ENCODE results near the gene KIF24. TPM values are rescaled to one million over a fixed set of nuclear protein-coding genes. Genes with fewer than 3 reads are reported as not detected.
"Not testable (repeated sequence)": the region's sequence is repeated elsewhere in the genome, so short reads cannot be mapped to it uniquely, and the experiment has no call there.

The KIF24 gene
- total and polyA plus RNA-seq, 4 experiments from 2014 or later = 0.22 to 0.32 TPM; not detected in 2

- no peak overlapping the region for H3K4me3 Mint-ChIP-seq
- peak overlapping the region in 3 of 7 donors; percentile 23 to 43 (median 35) for H3K27ac Mint-ChIP-seq
- H3K36me3 Mint-ChIP-seq = peaks cover 21 to 24% of the 10 kb centered on the region in 2 donors
- no peaks in the 10 kb centered on the region for H3K27me3 ChIP-seq (ENCODE audit: insufficient read depth, low read length)
- H3K27me3 Mint-ChIP-seq = no peaks in the 10 kb centered on the region
- no peak overlapping the region for H3K4me3 ChIP-seq (ENCODE audit: low read length in 2 of 2)
- no peak for DNase-seq
- H3K27ac ChIP-seq (ENCODE audit: low read depth, low read length) = no peak overlapping the region
- no peaks in the 10 kb centered on the region for H3K9me3 ChIP-seq (ENCODE audit: control insufficient read depth in 1 of 2, low read length in 2 of 2)
- no peaks in the 10 kb centered on the region for H3K9me3 Mint-ChIP-seq
- peaks cover 10% of the 10 kb centered on the region for H3K36me3 ChIP-seq (ENCODE audit: insufficient read depth, low read length)
- no peaks in the 10 kb centered on the region for H3K4me1 Mint-ChIP-seq
- H3K4me1 ChIP-seq (ENCODE audit: insufficient read depth, low read length) = no peaks in the 10 kb centered on the region
- POLR2A ChIA-PET (ENCODE audit: partially characterized antibody) = interaction anchor here (0.6 kb wide), 1 partner anchor 12 kb away, joined by 3 read pairs; no protein-coding TSS in a partner anchor
- CTCF ChIA-PET (ENCODE audit: partially characterized antibody) = no interaction called here
- intact Hi-C loops (cut with micrococcal nuclease) = no loop called here
These were observed 18.1 kb upstream of the KIF24 start for GRCh38 chr9:34346873-34347799.

GRCh38 chr9:34343605-34344004 is 14.5 kb upstream of the KIF24 start:
- Mint-ChIP-seq H3K4me1 (no peaks in the 10 kb centered on the region), H3K36me3 (peaks cover 23 to 38% of the 10 kb centered on the region in 2 donors), H3K9me3 (no peaks in the 10 kb centered on the region), H3K27me3 (no peaks in the 10 kb centered on the region), H3K4me3 (no peak overlapping the region), H3K27ac (no peak overlapping the region)
- CTCF ChIA-PET (ENCODE audit: partially characterized antibody) = interaction anchor here (0.8 kb wide), 1 partner anchor 33 kb away, joined by 3 read pairs; the partner anchor contains the start of gene MYORG
- H3K4me1 ChIP-seq (ENCODE audit: insufficient read depth, low read length) = no peaks in the 10 kb centered on the region
- H3K9me3 ChIP-seq (ENCODE audit: control insufficient read depth in 1 of 2, low read length in 2 of 2) = no peaks in the 10 kb centered on the region
- intact Hi-C loops (cut with micrococcal nuclease) = no loop called here
- no peak overlapping the region for H3K27ac ChIP-seq (ENCODE audit: low read depth, low read length)
- H3K36me3 ChIP-seq (ENCODE audit: insufficient read depth, low read length) = peaks cover 31% of the 10 kb centered on the region
- no peaks in the 10 kb centered on the region for H3K27me3 ChIP-seq (ENCODE audit: insufficient read depth, low read length)
- DNase-seq = no peak
- POLR2A ChIA-PET (ENCODE audit: partially characterized antibody) = interaction anchor here (0.6 kb wide), 1 partner anchor 1346 kb away, joined by 3 read pairs; no protein-coding TSS in a partner anchor
- no peak overlapping the region for H3K4me3 ChIP-seq (ENCODE audit: low read length in 2 of 2)

- intact Hi-C loops (cut with micrococcal nuclease) = no loop called here
- peaks cover 33% of the 10 kb centered on the region for H3K36me3 ChIP-seq (ENCODE audit: insufficient read depth, low read length)
- no peak overlapping the region for H3K4me3 Mint-ChIP-seq
- H3K27ac ChIP-seq (ENCODE audit: low read depth, low read length) = no peak overlapping the region
- no peaks in the 10 kb centered on the region for H3K27me3 Mint-ChIP-seq
- no peaks in the 10 kb centered on the region for H3K4me1 ChIP-seq (ENCODE audit: insufficient read depth, low read length)
- no peaks in the 10 kb centered on the region for H3K9me3 ChIP-seq (ENCODE audit: control insufficient read depth in 1 of 2, low read length in 2 of 2)
- POLR2A ChIA-PET (ENCODE audit: partially characterized antibody) = interaction anchor here (0.6 kb wide), 1 partner anchor 1346 kb away, joined by 3 read pairs; no protein-coding TSS in a partner anchor
- H3K27me3 ChIP-seq (ENCODE audit: insufficient read depth, low read length) = no peaks in the 10 kb centered on the region
- H3K36me3 Mint-ChIP-seq = peaks cover 26 to 40% of the 10 kb centered on the region in 2 donors
- no peaks in the 10 kb centered on the region for H3K4me1 Mint-ChIP-seq
- DNase-seq = no peak
- CTCF ChIA-PET (ENCODE audit: partially characterized antibody) = no interaction called here
- H3K27ac Mint-ChIP-seq = no peak overlapping the region
- H3K4me3 ChIP-seq (ENCODE audit: low read length in 2 of 2) = no peak overlapping the region
- no peaks in the 10 kb centered on the region for H3K9me3 Mint-ChIP-seq
These were observed 14.0 kb upstream of the KIF24 start for GRCh38 chr9:34343090-34343489.

- peaks cover 33% of the 10 kb centered on the region for H3K36me3 ChIP-seq (ENCODE audit: insufficient read depth, low read length)
- no peaks in the 10 kb centered on the region for H3K9me3 Mint-ChIP-seq
These were observed 12.7 kb upstream of the KIF24 start for GRCh38 chr9:34341659-34342295.

GRCh38 chr9:34338665-34339385 is 9.8 kb upstream of the KIF24 start:
- Mint-ChIP-seq H3K27ac (peak overlapping the region in 1 of 7 donors; percentile 5), H3K27me3 (no peaks in the 10 kb centered on the region), H3K9me3 (no peaks in the 10 kb centered on the region), H3K4me3 (no peak overlapping the region), H3K36me3 (peaks cover 27 to 47% of the 10 kb centered on the region in 2 donors), H3K4me1 (peaks cover 0 to 5% (median 4%) of the 10 kb centered on the region in 4 donors)
- no peak for DNase-seq
- no peaks in the 10 kb centered on the region for H3K27me3 ChIP-seq (ENCODE audit: insufficient read depth, low read length)
- no peaks in the 10 kb centered on the region for H3K4me1 ChIP-seq (ENCODE audit: insufficient read depth, low read length)
- CTCF ChIA-PET (ENCODE audit: partially characterized antibody) = interaction anchor here (1.0 to 1.8 kb wide), 2 partner anchors 39 to 40 kb away, joined by 3 to 4 read pairs; no protein-coding TSS in a partner anchor
- no peaks in the 10 kb centered on the region for H3K9me3 ChIP-seq (ENCODE audit: control insufficient read depth in 1 of 2, low read length in 2 of 2)
- POLR2A ChIA-PET (ENCODE audit: partially characterized antibody) = interaction anchor here (0.7 kb wide), 1 partner anchor 19 kb away, joined by 3 read pairs; no protein-coding TSS in a partner anchor
- intact Hi-C loops (cut with micrococcal nuclease) = no loop called here
- H3K36me3 ChIP-seq (ENCODE audit: insufficient read depth, low read length) = peaks cover 33% of the 10 kb centered on the region
- H3K4me3 ChIP-seq (ENCODE audit: low read length in 2 of 2) = no peak overlapping the region
- no peak overlapping the region for H3K27ac ChIP-seq (ENCODE audit: low read depth, low read length)

More at GRCh38 chr9:34341659-34342295, 12.7 kb upstream of the KIF24 start:
- ChIA-PET POLR2A (ENCODE audit: partially characterized antibody) (no interaction called here), CTCF (ENCODE audit: partially characterized antibody) (no interaction called here)
- Mint-ChIP-seq H3K4me1 (no peaks in the 10 kb centered on the region), H3K27ac (no peak overlapping the region), H3K4me3 (no peak overlapping the region), H3K27me3 (no peaks in the 10 kb centered on the region), H3K36me3 (peaks cover 27 to 46% of the 10 kb centered on the region in 2 donors)
- Histone ChIP-seq H3K27ac (ENCODE audit: low read depth, low read length) (no peak overlapping the region), H3K4me3 (ENCODE audit: low read length in 2 of 2) (no peak overlapping the region), H3K9me3 (ENCODE audit: control insufficient read depth in 1 of 2, low read length in 2 of 2) (no peaks in the 10 kb centered on the region), H3K27me3 (ENCODE audit: insufficient read depth, low read length) (no peaks in the 10 kb centered on the region), H3K4me1 (ENCODE audit: insufficient read depth, low read length) (no peaks in the 10 kb centered on the region)
- intact Hi-C loops (cut with micrococcal nuclease) = no loop called here
- DNase-seq = no peak

- peaks cover 21 to 41% of the 10 kb centered on the region in 2 donors for H3K36me3 Mint-ChIP-seq
- H3K27ac Mint-ChIP-seq; intact Hi-C loops (cut with micrococcal nuclease); POLR2A ChIA-PET (ENCODE audit: partially characterized antibody); H3K27me3 ChIP-seq (ENCODE audit: insufficient read depth, low read length); H3K9me3 Mint-ChIP-seq; H3K27me3 Mint-ChIP-seq; H3K4me1 Mint-ChIP-seq; H3K4me3 Mint-ChIP-seq; H3K4me1 ChIP-seq (ENCODE audit: insufficient read depth, low read length); H3K9me3 ChIP-seq (ENCODE audit: control insufficient read depth in 1 of 2, low read length in 2 of 2); H3K4me3 ChIP-seq (ENCODE audit: low read length in 2 of 2); H3K27ac ChIP-seq (ENCODE audit: low read depth, low read length); DNase-seq: not testable (repeated sequence)
- CTCF ChIA-PET (ENCODE audit: partially characterized antibody) = interaction anchor here (1.4 kb wide), 1 partner anchor 39 kb away, joined by 3 read pairs; the partner anchor contains the start of gene MYORG
- H3K36me3 ChIP-seq (ENCODE audit: insufficient read depth, low read length) = peaks cover 27% of the 10 kb centered on the region
These were observed 9.0 kb upstream of the KIF24 start for GRCh38 chr9:34338079-34338478.

All from CD4-positive, alpha-beta memory T cell (primary cell).